NCI-H2107 treated with DMSO at 0.1 percent for 48 hours (cell line): Measurements from ENCODE around the gene TFDP2.

ENCODE experiments used
- DNase-seq: peaks from one replicate; lab custom pipeline; 2025; ENCODE audit not compliant: unreplicated experiment; lab: John Stamatoyannopoulos, UW

The TFDP2 gene

GRCh38 chr3:141972399-141972798 is 176.9 kb downstream of the TFDP2 start:
- DNase-seq: no peak

GRCh38 chr3:141971571-141971970 is 177.8 kb downstream of the TFDP2 start:
- DNase-seq: no peak

- no peak for DNase-seq
Measured at GRCh38 chr3:141969711-141970110, 179.6 kb downstream of the TFDP2 start.

DNA sequence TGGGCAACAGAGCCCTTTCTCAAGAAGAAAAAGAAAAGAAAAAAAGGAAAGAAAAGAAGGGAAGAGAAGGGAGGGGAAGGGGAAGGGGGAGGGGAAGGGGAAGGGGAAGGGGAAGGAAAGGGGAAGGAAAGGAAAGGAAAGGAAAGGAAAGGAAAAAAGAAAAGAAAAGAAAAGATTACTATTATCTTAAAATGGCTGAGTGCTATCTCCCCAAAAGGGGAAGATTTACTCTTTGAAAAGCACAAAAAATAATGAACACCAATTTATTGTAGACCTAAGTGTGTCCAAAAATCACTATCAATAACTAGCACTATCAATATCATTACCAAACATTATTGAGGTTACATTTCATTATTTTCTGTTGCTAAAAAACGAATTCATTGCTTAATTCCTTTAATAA is 183.9 kb downstream of the TFDP2 start:
- DNase-seq: no peak

GRCh38 chr3:141963301-141963700 is 186.0 kb downstream of the TFDP2 start:
- DNase-seq: no peak

- no peak for DNase-seq
Measured at GRCh38 chr3:141960731-141961130, 188.6 kb downstream of the TFDP2 start.

DNA sequence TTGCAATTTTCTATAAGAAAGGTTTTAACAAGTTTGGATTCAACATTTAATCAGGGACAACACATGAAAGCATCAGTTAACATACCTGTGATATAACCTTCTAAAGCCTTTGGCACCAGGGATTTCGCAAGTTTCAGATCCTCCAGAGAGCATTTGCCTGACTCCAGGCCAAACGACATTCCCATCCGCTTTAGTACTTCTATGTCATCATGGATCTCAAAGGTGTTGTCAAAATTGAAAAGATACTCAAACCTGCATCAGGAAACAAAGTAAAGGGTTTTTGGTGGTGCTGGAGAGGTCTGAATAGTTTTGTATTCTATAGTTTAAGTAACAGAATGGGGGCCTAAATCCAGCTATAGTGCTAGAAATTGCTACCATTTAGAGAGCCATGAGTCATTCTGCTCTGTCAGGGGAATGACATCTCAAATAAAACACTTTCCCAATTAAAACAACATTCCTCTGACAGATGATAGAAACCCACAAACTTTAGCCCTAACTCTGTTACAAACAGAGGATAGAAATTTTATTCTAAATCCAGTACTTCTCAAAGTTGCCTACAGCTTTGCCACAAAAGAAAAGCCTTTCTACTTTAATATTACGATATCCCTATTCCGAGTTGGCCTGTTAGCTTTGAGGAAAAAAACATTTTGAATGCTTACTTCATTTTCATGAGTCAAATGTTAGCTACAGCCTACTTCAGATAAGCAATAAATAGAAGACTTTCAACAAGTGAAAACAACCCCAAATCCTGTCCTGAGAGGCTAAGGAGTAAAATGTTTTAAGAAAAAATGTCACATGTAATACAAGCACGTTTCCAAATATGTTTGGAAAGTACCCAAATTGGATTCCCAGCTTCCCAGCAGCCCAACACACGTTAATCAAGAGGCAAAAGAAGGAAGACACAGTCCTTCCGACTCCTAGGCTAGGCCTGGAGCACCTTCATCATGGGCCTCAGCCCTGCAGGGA is 189.5 kb downstream of the TFDP2 start:
- DNase-seq: no peak

GRCh38 chr3:141955175-141955574 is 194.2 kb downstream of the TFDP2 start:
- peak; percentile 70 for DNase-seq

GRCh38 chr3:141952611-141953010 is 196.7 kb downstream of the TFDP2 start:
- no peak for DNase-seq

DNA sequence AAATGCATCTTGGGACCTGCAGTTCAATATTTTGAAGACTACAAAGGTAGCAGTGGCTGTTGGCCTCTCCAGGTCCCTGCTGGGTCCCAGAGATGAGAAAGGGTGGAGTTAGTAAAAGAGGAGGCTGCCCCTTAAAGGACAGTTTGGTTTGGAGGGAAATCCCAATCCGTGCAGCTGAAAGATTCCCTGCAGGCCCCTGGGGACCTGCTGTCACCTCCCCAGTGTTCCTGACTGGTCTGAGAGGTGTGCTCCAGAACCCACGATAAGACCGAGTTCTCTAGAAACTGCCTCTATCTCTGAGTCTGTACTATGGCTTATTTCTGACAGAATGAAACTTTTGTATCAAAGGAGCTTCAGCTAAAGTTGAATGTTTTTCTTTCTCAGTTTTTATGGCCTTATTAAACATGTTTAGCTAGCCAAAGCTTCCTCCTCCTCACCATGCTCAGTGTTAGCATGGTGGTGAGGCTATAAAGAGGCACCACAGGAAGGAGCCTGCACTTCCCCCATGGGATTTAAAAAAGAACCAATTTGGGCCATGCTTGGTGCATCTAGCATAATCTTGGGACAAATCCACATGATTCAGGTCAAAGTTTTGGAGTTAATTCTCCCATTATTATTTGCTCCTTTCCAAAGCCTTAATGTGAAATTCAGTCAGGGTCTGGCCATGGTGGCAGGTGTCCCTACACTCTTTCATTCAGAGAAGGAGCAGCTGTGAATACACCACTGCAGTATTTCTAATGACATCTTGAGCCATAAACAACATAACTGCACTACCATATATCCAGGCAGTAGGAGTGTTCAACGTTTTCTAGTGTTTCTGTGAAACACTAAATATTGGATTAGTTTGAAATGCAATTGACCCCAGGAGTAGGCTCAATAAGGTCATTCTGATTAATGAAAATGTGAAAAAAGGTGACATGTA is 198.5 kb downstream of the TFDP2 start:
- DNase-seq: no peak

GRCh38 chr3:141949972-141950371 is 199.4 kb downstream of the TFDP2 start:
- no peak for DNase-seq

DNA sequence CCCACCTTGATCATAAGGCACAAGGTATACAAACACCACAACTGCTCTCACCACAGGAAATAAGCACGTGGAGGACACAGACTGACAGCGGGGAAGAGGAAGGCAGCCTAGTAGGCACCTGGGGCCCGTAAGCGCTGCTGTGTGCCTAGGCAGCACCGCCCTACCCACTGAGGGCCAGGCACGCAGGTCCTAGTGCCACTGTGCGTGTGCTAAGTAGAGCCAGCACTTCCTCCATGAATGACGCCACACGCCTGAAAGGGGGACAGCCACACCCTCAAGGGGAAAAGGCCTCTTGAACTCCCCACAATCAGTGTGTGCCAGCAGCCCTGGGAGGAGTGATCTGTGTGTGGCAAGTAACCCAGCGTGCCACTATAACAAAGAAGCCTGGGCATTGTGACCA is 199.9 kb downstream of the TFDP2 start:
- no peak for DNase-seq

DNA sequence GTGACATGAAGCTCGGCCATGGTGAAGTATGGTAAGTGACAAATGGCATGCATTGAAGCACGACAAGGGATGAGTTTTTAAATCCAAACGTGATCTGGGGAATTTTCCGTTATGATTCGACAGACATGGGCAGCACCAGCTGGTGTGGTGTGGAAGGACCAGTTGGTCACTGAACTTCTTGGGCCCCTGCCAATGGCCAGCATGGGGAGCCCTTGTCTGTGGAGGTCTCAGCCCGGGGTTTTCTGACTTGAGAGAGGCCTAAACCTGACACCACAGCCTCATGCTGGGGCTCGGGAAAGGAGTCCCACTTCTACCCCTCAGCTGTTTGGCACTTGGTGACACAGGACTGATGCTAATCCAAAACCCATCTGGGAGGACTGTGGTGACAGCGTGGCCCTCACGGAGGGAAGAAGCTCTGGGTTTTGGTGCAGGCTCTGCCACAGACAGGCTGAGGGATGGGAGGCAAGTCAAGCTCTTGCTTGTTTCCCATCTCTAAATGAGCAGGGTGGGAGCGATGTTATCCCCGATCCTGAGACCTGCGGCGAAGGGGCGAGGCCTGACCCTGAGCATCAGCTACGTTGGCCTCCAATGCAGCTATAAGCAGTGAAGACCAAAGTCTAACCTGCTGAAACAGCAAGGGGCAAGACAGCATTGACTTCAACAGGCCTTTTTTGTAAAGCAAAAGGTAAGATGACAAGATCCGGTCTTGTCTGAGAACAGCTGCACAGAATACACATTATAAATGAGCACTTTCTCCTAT is 203.4 kb downstream of the TFDP2 start:
- DNase-seq: no peak

- DNase-seq: no peak
Measured at GRCh38 chr3:141942006-141942405, 207.3 kb downstream of the TFDP2 start.

GRCh38 chr3:141941093-141941492 is 208.3 kb downstream of the TFDP2 start:
- no peak for DNase-seq

- peak; percentile 72 for DNase-seq
Measured at GRCh38 chr3:141940194-141940776, 209.1 kb downstream of the TFDP2 start.

GRCh38 chr3:141939759-141940158 is 209.6 kb downstream of the TFDP2 start:
- no peak for DNase-seq

- no peak for DNase-seq
Measured at GRCh38 chr3:141938011-141938500, 211.3 kb downstream of the TFDP2 start.

- DNase-seq: no peak
Measured at GRCh38 chr3:141934354-141934753, 215.0 kb downstream of the TFDP2 start.
